ENCODE measurements around the gene NEUROG3.
"Not testable (repeated sequence)": the region's sequence is repeated elsewhere in the genome, so short reads cannot be mapped to it uniquely, and the experiment has no call there.

Gene NEUROG3

GRCh38 chr10:69571618-69572158, 1.5 kb downstream of the NEUROG3 start:
- no peak for DNase-seq

- DNase-seq, result no peak
Measured at GRCh38 chr10:69570050-69570816, 3.0 kb downstream of the NEUROG3 start.

GRCh38 chr10:69569396-69569934, 3.8 kb downstream of the NEUROG3 start:
- DNase-seq, result no peak

- DNase-seq, result no peak
Measured at GRCh38 chr10:69568472-69569395, 4.5 kb downstream of the NEUROG3 start.

GRCh38 chr10:69567920-69568319, 5.3 kb downstream of the NEUROG3 start:
- DNase-seq, result no peak

- DNase-seq, result no peak
Measured at GRCh38 chr10:69562731-69563254, 10.4 kb downstream of the NEUROG3 start.

GRCh38 chr10:69559525-69559924, 13.7 kb downstream of the NEUROG3 start:
- DNase-seq, result no peak

GRCh38 chr10:69558559-69558958, 14.7 kb downstream of the NEUROG3 start:
- DNase-seq, result no peak

- no peak for DNase-seq
Measured at GRCh38 chr10:69554611-69555010, 18.6 kb downstream of the NEUROG3 start.

- DNase-seq, result no peak
Measured at GRCh38 chr10:69553328-69553727, 19.9 kb downstream of the NEUROG3 start.

GRCh38 chr10:69552268-69552667, 21.0 kb downstream of the NEUROG3 start:
- no peak for DNase-seq

- DNase-seq, result no peak
Measured at GRCh38 chr10:69549959-69550358, 23.3 kb downstream of the NEUROG3 start.

- DNase-seq, result no peak
Measured at GRCh38 chr10:69541463-69541862, 31.8 kb downstream of the NEUROG3 start.

GRCh38 chr10:69538461-69538860, 34.8 kb downstream of the NEUROG3 start:
- no peak for DNase-seq

GRCh38 chr10:69537449-69537848, 35.8 kb downstream of the NEUROG3 start:
- no peak for DNase-seq

- not testable (repeated sequence) for DNase-seq
Measured at GRCh38 chr10:69536521-69536920, 36.7 kb downstream of the NEUROG3 start.

GRCh38 chr10:69533658-69534057, 39.6 kb downstream of the NEUROG3 start:
- DNase-seq, result no peak

- no peak for DNase-seq
Measured at GRCh38 chr10:69527961-69528360, 45.3 kb downstream of the NEUROG3 start.
